WTC11 (cell line): ENCODE results near the gene EEIG1. TPM values are rescaled to one million over a fixed set of nuclear protein-coding genes. Genes with fewer than 3 reads are reported as not detected.
A peak's percentile ranks its signal among the peaks of the same experiment; 100 is the strongest.

Experiments
- ATAC-seq: fragments of 200-7000 bp; cut with Tn5 transposase; 2 replicates; pipeline ENCODE4 v1.10.0; 2021; ENCODE audit warnings: mild to moderate bottlenecking, moderate library complexity
- CTCF ChIA-PET: fragments of 300-600 bp; sonication (Branson Sonifier 250); formaldehyde crosslinking; loops from one replicate; lab custom pipeline; 2021; ENCODE audit warnings: antibody characterized with exemption; lab: Charles Lee
- POLR2A ChIA-PET: fragments of 350-600 bp; sonication (Branson Sonifier 250); formaldehyde crosslinking; loops from one replicate; lab custom pipeline; 2021; ENCODE audit warnings: antibody characterized with exemption; lab: Charles Lee
- DNase-seq: peaks from one replicate; pipeline ENCODE4 v3.0.0; 2021; ENCODE audit warnings: low spot score
- H3K27ac Mint-ChIP-seq: 2 replicates; pipeline ENCODE4 v1.8.0; 2021; ENCODE audit warnings: mixed read lengths
- H3K27me3 Mint-ChIP-seq: 2 replicates; pipeline ENCODE4 v1.8.0; 2021; ENCODE audit warnings: low read depth, mild to moderate bottlenecking, moderate library complexity, mixed read lengths
- H3K36me3 Mint-ChIP-seq: 2 replicates; pipeline ENCODE4 v1.8.0; 2021; ENCODE audit warnings: mixed read lengths
- H3K4me1 Mint-ChIP-seq: 2 replicates; pipeline ENCODE4 v1.8.0; 2022; ENCODE audit warnings: mixed read lengths
- H3K4me3 Mint-ChIP-seq: 2 replicates; pipeline ENCODE4 v1.8.0; 2021; ENCODE audit warnings: mild to moderate bottlenecking, moderate library complexity, mixed read lengths
- H3K9me3 Mint-ChIP-seq: 2 replicates; pipeline ENCODE4 v1.8.0; 2021; ENCODE audit warnings: mixed read lengths
- ATF2 ChIP-seq: sonication (generic); formaldehyde crosslinking; IDR thresholded peaks from 2 replicates; pipeline ENCODE4 v1.8.1; 2022; ENCODE audit warnings: low read depth, missing genetic modification reagents, borderline replicate concordance
- ATF3 ChIP-seq: sonication (generic); formaldehyde crosslinking; conservative IDR thresholded peaks from 2 replicates; pipeline ENCODE4 v1.8.1; 2022; ENCODE audit warnings: mild to moderate bottlenecking, missing genetic modification reagents
- CREM ChIP-seq: sonication (generic); formaldehyde crosslinking; IDR thresholded peaks from 2 replicates; pipeline ENCODE4 v1.8.1; 2022; ENCODE audit warnings: mild to moderate bottlenecking, missing genetic modification reagents, moderate library complexity
- E2F1 ChIP-seq: sonication (generic); formaldehyde crosslinking; IDR thresholded peaks from 2 replicates; pipeline ENCODE4 v1.8.0; 2022; ENCODE audit warnings: mild to moderate bottlenecking, missing genetic modification reagents
- ESRRA ChIP-seq: sonication (generic); formaldehyde crosslinking; IDR thresholded peaks from 2 replicates; pipeline ENCODE4 v1.8.1; 2022; ENCODE audit warnings: mild to moderate bottlenecking, missing genetic modification reagents, borderline replicate concordance
- ETV6 ChIP-seq: sonication (generic); formaldehyde crosslinking; IDR thresholded peaks from 2 replicates; pipeline ENCODE4 v1.8.1; 2022; ENCODE audit warnings: mild to moderate bottlenecking, missing genetic modification reagents
- FOXP4 ChIP-seq: sonication (generic); formaldehyde crosslinking; IDR thresholded peaks from 2 replicates; pipeline ENCODE4 v1.8.0; 2022; ENCODE audit warnings: mild to moderate bottlenecking, missing genetic modification reagents
- GABPB1 ChIP-seq: sonication (generic); formaldehyde crosslinking; IDR thresholded peaks from 2 replicates; pipeline ENCODE4 v1.8.1; 2023; ENCODE audit warnings: mild to moderate bottlenecking, missing genetic modification reagents
- HMGXB4 ChIP-seq: sonication (generic); formaldehyde crosslinking; IDR thresholded peaks from 2 replicates; pipeline ENCODE4 v1.8.1; 2023; ENCODE audit warnings: mild to moderate bottlenecking, moderate library complexity, missing genetic modification reagents
- MAX ChIP-seq: sonication (generic); formaldehyde crosslinking; IDR thresholded peaks from 2 replicates; pipeline ENCODE4 v1.8.0; 2022; ENCODE audit warnings: mild to moderate bottlenecking, missing genetic modification reagents
- NFYB ChIP-seq: sonication (generic); formaldehyde crosslinking; conservative IDR thresholded peaks from 2 replicates; pipeline ENCODE4 v1.8.0; 2022; ENCODE audit warnings: low read depth, missing genetic modification reagents
- STAT6 ChIP-seq: sonication (generic); formaldehyde crosslinking; conservative IDR thresholded peaks from 2 replicates; pipeline ENCODE4 v1.8.1; 2023; ENCODE audit warnings: mild to moderate bottlenecking, low read depth, missing genetic modification reagents, moderate library complexity
- USF2 ChIP-seq: sonication (generic); formaldehyde crosslinking; IDR thresholded peaks from 2 replicates; pipeline ENCODE4 v1.8.1; 2023; ENCODE audit warnings: mild to moderate bottlenecking, missing genetic modification reagents, moderate library complexity
- ZMAT4 ChIP-seq: fragments of 250-450 bp; sonication (Bioruptor Pico); IDR thresholded peaks from 2 replicates; pipeline ENCODE4 v1.9.0; 2021; ENCODE audit warnings: mild to moderate bottlenecking
- ZNF219 ChIP-seq: sonication (generic); formaldehyde crosslinking; IDR thresholded peaks from 2 replicates; pipeline ENCODE4 v1.8.0; 2023; ENCODE audit warnings: missing genetic modification reagents, mild to moderate bottlenecking, borderline replicate concordance
- total RNA-seq: library from RNA; stranded (reverse); gene quantifications from 3 replicates; pipeline ENCODE4 v1.2.3, GENCODE V29; 2021

EEIG1 gene
- total RNA-seq, 1 experiment from 2014 or later, result 66.4 TPM

- no peak for TF ChIP-seq ATF3 (CRISPR knock-in tag)
- TF ChIP-seq, all 79 proteins: peak for 0
Observed at GRCh38 chr9:128006332-128006996, 25.7 kb upstream of the EEIG1 start (continued).

GRCh38 chr9:128005923-128006322 lies 25.1 kb upstream of the EEIG1 start:
- peaks cover 14% of the 10 kb centered on the region for H3K9me3 Mint-ChIP-seq
- H3K36me3 Mint-ChIP-seq, result peaks cover 7% of the 10 kb centered on the region
- ChIA-PET POLR2A (no interaction called here), CTCF (interaction anchor here (0.6 to 4.0 kb wide), 6 partner anchors 17 to 839 kb away, joined by 3 to 15 read pairs (median 4); no protein-coding TSS in a partner anchor)
- TF ChIP-seq ETV6 (CRISPR knock-in tag), result no peak
- TF ChIP-seq NFYB (CRISPR knock-in tag), result no peak
- TF ChIP-seq ESRRA, result no peak
- TF ChIP-seq GABPB1 (CRISPR knock-in tag), result 0 out of 2 replicates have a peak, but pooled peaks have one; percentile 26
- H3K27me3 Mint-ChIP-seq, result peaks cover 4% of the 10 kb centered on the region; the same call in 1 of the 2 replicates
- DNase-seq, result no peak
- ATAC-seq, result no peak
- H3K4me1 Mint-ChIP-seq, result peaks cover 16% of the 10 kb centered on the region
- H3K4me3 Mint-ChIP-seq, result no peak overlapping the region
- H3K27ac Mint-ChIP-seq, result no peak overlapping the region

GRCh38 chr9:128003966-128004604 lies 23.3 kb upstream of the EEIG1 start:
- DNase-seq, result no peak
- Mint-ChIP-seq H3K4me3 (no peak overlapping the region), H3K36me3 (peaks cover 7% of the 10 kb centered on the region), H3K4me1 (peaks cover 15% of the 10 kb centered on the region), H3K9me3 (peaks cover 18% of the 10 kb centered on the region), H3K27ac (no peak overlapping the region), H3K27me3 (peaks cover 4% of the 10 kb centered on the region; the same call in 1 of the 2 replicates)
- ChIA-PET POLR2A (interaction anchor here (1.5 kb wide), 1 partner anchor 22 kb away, joined by 4 read pairs; no protein-coding TSS in a partner anchor), CTCF (interaction anchor here (0.6 to 4.0 kb wide), 2 partner anchors 39 to 114 kb away, joined by 3 to 15 read pairs; no protein-coding TSS in a partner anchor)
- no peak for ATAC-seq
- TF ChIP-seq USF2 (CRISPR knock-in tag) (peak; percentile 51), CREM (CRISPR knock-in tag) (no peak), HMGXB4 (CRISPR knock-in tag) (no peak)

- Mint-ChIP-seq H3K27me3 (peaks cover 4% of the 10 kb centered on the region; the same call in 1 of the 2 replicates), H3K36me3 (peaks cover 6% of the 10 kb centered on the region), H3K4me3 (no peak overlapping the region), H3K4me1 (peaks cover 15% of the 10 kb centered on the region), H3K27ac (no peak overlapping the region), H3K9me3 (peaks cover 10% of the 10 kb centered on the region)
- CTCF ChIA-PET, result interaction anchor here (2.5 to 2.7 kb wide), 2 partner anchors 32 to 59 kb away, joined by 11 to 12 read pairs; no protein-coding TSS in a partner anchor
- ATAC-seq, result no peak
- POLR2A ChIA-PET, result interaction anchor here (0.5 kb wide), 1 partner anchor 13 kb away, joined by 6 read pairs; no protein-coding TSS in a partner anchor
- no peak for DNase-seq
- TF ChIP-seq STAT6 (no peak), MAX (no peak), ZNF219 (CRISPR knock-in tag) (no peak), ZMAT4 (CRISPR knock-in tag) (no peak), ATF2 (no peak), FOXP4 (CRISPR knock-in tag) (no peak), E2F1 (no peak)
Observed at GRCh38 chr9:128002959-128003358, 22.2 kb upstream of the EEIG1 start.
